GM12878 (cell line): ENCODE results near the gene ME1. TPM values are rescaled to one million over a fixed set of nuclear protein-coding genes. Genes with fewer than 3 reads are reported as not detected.

Experiments
- ATAC-seq: fragments of 200-7000 bp; cut with Tn5 transposase; 3 replicates; pipeline ENCODE4 v1.9.1; 2020; ENCODE audit warnings: mild to moderate bottlenecking, moderate library complexity
- BruUV-seq: library from RNA; stranded (reverse); fragments of 400-500 nt; replicated peaks from 2 replicates; lab custom pipeline; 2021; lab: Mats Ljungman, UMichigan
- CTCF ChIA-PET: fragments of 300-600 bp; sonication (Branson Sonifier 250); formaldehyde crosslinking; extraction: SDS; loops from one replicate; lab custom pipeline; 2021; ENCODE audit warnings: inconsistent platforms; lab: Yijun Ruan, JAX
- POLR2A ChIA-PET: fragments of 350-600 bp; formaldehyde crosslinking; extraction: SDS; loops from one replicate; lab custom pipeline; 2021; ENCODE audit warnings: inconsistent platforms; lab: Charles Lee
- RAD21 ChIA-PET: fragments of 300-600 bp; sonication (Branson Sonifier 250); formaldehyde crosslinking; loops from one replicate; lab custom pipeline; 2023; ENCODE audit warnings: antibody characterized with exemption; ENCODE audit not compliant: unreplicated experiment; lab: Charles Lee
- SMC1A ChIA-PET: fragments of 300-600 bp; sonication (Branson Sonifier 250); formaldehyde crosslinking; loops from one replicate; lab custom pipeline; 2023; ENCODE audit not compliant: unreplicated experiment, uncharacterized antibody; lab: Charles Lee
- DNase-seq: peaks from one replicate; pipeline ENCODE4 v3.0.0-alpha.2; 2011; ENCODE audit warnings: low read depth, low spot score
- FAIRE-seq: peaks from 3 replicates; lab custom pipeline; 2011; peaks lifted over from hg19 to GRCh38; lab: Jason Lieb, UNC
- H2AFZ ChIP-seq: 2 replicates; pipeline ENCODE4 v1.6.0; 2011; ENCODE audit warnings: low read depth, low read length, control low read depth; ENCODE audit not compliant: control insufficient read depth
- H3K27ac ChIP-seq: 2 replicates; pipeline ENCODE4 v1.5.1; 2011; ENCODE audit warnings: control low read depth; ENCODE audit not compliant: control insufficient read depth, insufficient read depth
- H3K27me3 ChIP-seq, 2 experiments: replicated peaks in 1 of 2; 2 replicates each; pipeline versions ENCODE4 v1.6.0 to v1.6.1; 2011; ENCODE audit warnings: low read length in 1 of 2; ENCODE audit not compliant: control insufficient read depth in 2 of 2, insufficient read depth in 2 of 2
- H3K36me3 ChIP-seq, 2 experiments: 2 replicates each; pipeline ENCODE4 v1.5.1; 2011; ENCODE audit warnings: low read length in 1 of 2; ENCODE audit not compliant: control insufficient read depth in 2 of 2, insufficient read depth in 2 of 2
- H3K4me1 ChIP-seq: 2 replicates; pipeline ENCODE4 v1.6.1; 2011; ENCODE audit warnings: mild to moderate bottlenecking, low read length, moderate library complexity, mixed read lengths; ENCODE audit not compliant: control insufficient read depth, insufficient read depth
- H3K4me2 ChIP-seq: 2 replicates; pipeline ENCODE4 v1.6.0; 2011; ENCODE audit warnings: control low read depth; ENCODE audit not compliant: control insufficient read depth, insufficient read depth
- H3K4me3 ChIP-seq: fragments of 200-600 bp; sonication (generic); 2 replicates; pipeline ENCODE4 v1.5.1; 2016
- H3K79me2 ChIP-seq: 2 replicates; pipeline ENCODE4 v1.6.0; 2011; ENCODE audit warnings: low read length; ENCODE audit not compliant: control insufficient read depth, insufficient read depth
- H3K9ac ChIP-seq: 2 replicates; pipeline ENCODE4 v1.8.0; 2011; ENCODE audit warnings: low read length, control low read depth, mixed read lengths; ENCODE audit not compliant: control insufficient read depth, insufficient read depth
- H3K9me3 ChIP-seq: replicated peaks from 3 replicates; pipeline ENCODE4 v1.5.1; 2011; ENCODE audit warnings: mild to moderate bottlenecking, low read length; ENCODE audit not compliant: control insufficient read depth, insufficient read depth
- H4K20me1 ChIP-seq: 2 replicates; pipeline ENCODE4 v1.6.0; 2011; ENCODE audit not compliant: control insufficient read depth, insufficient read depth
- IKZF1 ChIP-seq: fragments of 450-650 bp; conservative IDR thresholded peaks from 2 replicates; pipeline ENCODE4 v1.6.1; 2017; ENCODE audit warnings: antibody characterized with exemption, mild to moderate bottlenecking
- NR2C2 ChIP-seq: IDR thresholded peaks from 2 replicates; pipeline ENCODE4 v1.6.1; 2011; ENCODE audit warnings: borderline replicate concordance, low read depth; ENCODE audit not compliant: control insufficient read depth, insufficient read length
- NR2F1 ChIP-seq: fragments of 450-650 bp; conservative IDR thresholded peaks from 2 replicates; pipeline ENCODE4 v1.6.1; 2017; ENCODE audit warnings: mild to moderate bottlenecking
- NRF1 ChIP-seq: conservative IDR thresholded peaks from 2 replicates; pipeline ENCODE4 v1.6.1; 2011; ENCODE audit warnings: mild to moderate bottlenecking, low read depth, low read length, improper control_type of control experiment
- RAD21 ChIP-seq: IDR thresholded peaks from 2 replicates; pipeline ENCODE4 v1.6.1; 2011; ENCODE audit warnings: mild to moderate bottlenecking, low read depth, low read length, moderate library complexity; ENCODE audit not compliant: insufficient read depth
- RFX5 ChIP-seq: IDR thresholded peaks from 2 replicates; pipeline ENCODE4 v1.6.1; 2011; ENCODE audit warnings: low read depth, low read length, improper control_type of control experiment
- SMAD1 ChIP-seq: fragments of 450-650 bp; IDR thresholded peaks from 2 replicates; pipeline ENCODE4 v1.6.1; 2018; ENCODE audit warnings: mild to moderate bottlenecking, low read depth; ENCODE audit not compliant: partially characterized antibody
- SREBF2 ChIP-seq: IDR thresholded peaks from 2 replicates; pipeline ENCODE4 v1.6.1; 2012; ENCODE audit warnings: mild to moderate bottlenecking, low read length
- STAT1 ChIP-seq: fragments of 450-650 bp; conservative IDR thresholded peaks from 2 replicates; pipeline ENCODE4 v1.6.1; 2014; ENCODE audit warnings: antibody characterized with exemption, mild to moderate bottlenecking
- TAF1 ChIP-seq: IDR thresholded peaks from 2 replicates; pipeline ENCODE4 v1.6.1; 2011; ENCODE audit warnings: mild to moderate bottlenecking, low read depth, low read length, borderline replicate concordance
- WGBS: methylation state at CpG from one replicate; pipeline ENCODE4 v1.1.6; 2016; ENCODE audit warnings: low lambda C conversion rate; ENCODE audit not compliant: insufficient replicate concordance, insufficient coverage; ENCODE audit errors: missing lambda C conversion rate; 5-methylcytosine and 5-hydroxymethylcytosine counted together
- in situ Hi-C: fragments of 300-500 bp; cut with MboI; formaldehyde crosslinking; loops from 9 replicates; pipeline ENCODE4 v1.14.3; 2018; ENCODE audit warnings: mixed read lengths
- intact Hi-C: fragments of 100-400 bp; cut with micrococcal nuclease; formaldehyde crosslinking; loops from one replicate; pipeline ENCODE4 v1.14.2; 2022; ENCODE audit not compliant: unreplicated experiment
- polyA plus RNA-seq, 11 experiments: library from polyadenylated mRNA; depleted of rRNA in 4 of 11; unstranded in 6 of 11; stranded (reverse) in 5 of 11; fragments of >200 nt; fragmentation: Nextera tagmentation in 4 of 11; fragmentation: Illumina TruSeq in 1 of 11; extraction: Ambion mirVana in 4 of 11; extraction: Trizol in 1 of 11; gene quantifications; 1 replicate in 1 of 11; 2 replicates in 10 of 11; pipeline versions ENCODE4 v1.2.1 to v1.2.3, GENCODE V29; 2011 to 2016; ENCODE audit warnings: inconsistent platforms in 2 of 11, missing spikeins in 2 of 11, low read depth in 1 of 11
- total RNA-seq, 4 experiments: library from RNA; depleted of rRNA in 3 of 4; stranded (reverse); fragments of >200 nt in 3 of 4; fragmentation: Illumina TruSeq in 1 of 4; extraction: Trizol in 1 of 4; gene quantifications; 2 replicates each; pipeline versions ENCODE4 v1.2.1 to v1.2.3, GENCODE V29; 2013 to 2021
- TF ChIP-seq, protein P1 (sequence below): IDR thresholded peaks from 2 replicates; pipeline ENCODE4 v1.6.1; 2011; ENCODE audit warnings: mild to moderate bottlenecking, low read depth, low read length, moderate library complexity; ENCODE audit not compliant: insufficient replicate concordance
- TF ChIP-seq, protein P2 (sequence below): fragments of 450-650 bp; IDR thresholded peaks from 2 replicates; pipeline ENCODE4 v1.6.1; 2017; ENCODE audit warnings: mild to moderate bottlenecking, moderate library complexity

The ME1 gene
- total and polyA plus RNA-seq, 10 of the 15 experiments (the other 5 are each of a cell fraction or from before 2014, with no cell fraction given) = 3.6 to 11.8 (median 8.4) TPM

DNA sequence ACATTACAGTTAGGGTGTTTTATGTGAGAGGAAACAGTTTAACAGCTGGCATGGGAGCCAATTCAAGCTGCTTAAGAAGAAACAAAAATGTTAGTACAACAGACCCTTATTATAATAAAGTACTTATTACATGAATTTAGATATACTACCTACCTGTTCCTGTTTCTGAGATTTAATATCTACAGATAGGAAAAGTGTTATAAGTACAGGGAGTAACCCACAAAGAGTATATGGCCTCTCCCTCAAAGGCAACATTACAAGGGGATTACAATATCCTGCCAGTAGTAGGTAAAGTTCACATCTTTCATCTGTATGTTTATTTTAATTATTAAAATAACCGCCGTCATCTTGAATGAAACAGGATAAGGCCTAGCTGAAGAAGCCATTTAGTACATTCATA lies 1.8 kb upstream of the ME1 start:
- intact Hi-C loops (loop anchor here (5.0 kb wide), 1 partner anchor 365 kb away; the partner anchor contains the start of genes DOP1A and UBE3D), in situ Hi-C loops (no loop called here)
- Histone ChIP-seq H3K9me3 (no peaks in the 10 kb centered on the region), H3K4me3 (no peak overlapping the region), H2AFZ (no peak overlapping the region), H3K79me2 (peaks cover 26% of the 10 kb centered on the region), H4K20me1 (no peaks in the 10 kb centered on the region), H3K27ac (no peak overlapping the region), H3K36me3 (no peaks in the 10 kb centered on the region), H3K4me2 (no peak overlapping the region), H3K9ac (no peak overlapping the region), H3K4me1 (peaks cover 5% of the 10 kb centered on the region), H3K27me3 (no peaks in the 10 kb centered on the region)
- TF ChIP-seq SREBF2 = no peak
- no peak for TF ChIP-seq IKZF1
- TF ChIP-seq, protein P1, sequence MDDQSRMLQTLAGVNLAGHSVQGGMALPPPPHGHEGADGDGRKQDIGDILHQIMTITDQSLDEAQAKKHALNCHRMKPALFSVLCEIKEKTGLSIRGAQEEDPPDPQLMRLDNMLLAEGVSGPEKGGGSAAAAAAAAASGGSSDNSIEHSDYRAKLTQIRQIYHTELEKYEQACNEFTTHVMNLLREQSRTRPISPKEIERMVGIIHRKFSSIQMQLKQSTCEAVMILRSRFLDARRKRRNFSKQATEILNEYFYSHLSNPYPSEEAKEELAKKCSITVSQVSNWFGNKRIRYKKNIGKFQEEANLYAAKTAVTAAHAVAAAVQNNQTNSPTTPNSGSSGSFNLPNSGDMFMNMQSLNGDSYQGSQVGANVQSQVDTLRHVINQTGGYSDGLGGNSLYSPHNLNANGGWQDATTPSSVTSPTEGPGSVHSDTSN = no peak
- no peak for TF ChIP-seq NR2F1
- TF ChIP-seq, protein P2, sequence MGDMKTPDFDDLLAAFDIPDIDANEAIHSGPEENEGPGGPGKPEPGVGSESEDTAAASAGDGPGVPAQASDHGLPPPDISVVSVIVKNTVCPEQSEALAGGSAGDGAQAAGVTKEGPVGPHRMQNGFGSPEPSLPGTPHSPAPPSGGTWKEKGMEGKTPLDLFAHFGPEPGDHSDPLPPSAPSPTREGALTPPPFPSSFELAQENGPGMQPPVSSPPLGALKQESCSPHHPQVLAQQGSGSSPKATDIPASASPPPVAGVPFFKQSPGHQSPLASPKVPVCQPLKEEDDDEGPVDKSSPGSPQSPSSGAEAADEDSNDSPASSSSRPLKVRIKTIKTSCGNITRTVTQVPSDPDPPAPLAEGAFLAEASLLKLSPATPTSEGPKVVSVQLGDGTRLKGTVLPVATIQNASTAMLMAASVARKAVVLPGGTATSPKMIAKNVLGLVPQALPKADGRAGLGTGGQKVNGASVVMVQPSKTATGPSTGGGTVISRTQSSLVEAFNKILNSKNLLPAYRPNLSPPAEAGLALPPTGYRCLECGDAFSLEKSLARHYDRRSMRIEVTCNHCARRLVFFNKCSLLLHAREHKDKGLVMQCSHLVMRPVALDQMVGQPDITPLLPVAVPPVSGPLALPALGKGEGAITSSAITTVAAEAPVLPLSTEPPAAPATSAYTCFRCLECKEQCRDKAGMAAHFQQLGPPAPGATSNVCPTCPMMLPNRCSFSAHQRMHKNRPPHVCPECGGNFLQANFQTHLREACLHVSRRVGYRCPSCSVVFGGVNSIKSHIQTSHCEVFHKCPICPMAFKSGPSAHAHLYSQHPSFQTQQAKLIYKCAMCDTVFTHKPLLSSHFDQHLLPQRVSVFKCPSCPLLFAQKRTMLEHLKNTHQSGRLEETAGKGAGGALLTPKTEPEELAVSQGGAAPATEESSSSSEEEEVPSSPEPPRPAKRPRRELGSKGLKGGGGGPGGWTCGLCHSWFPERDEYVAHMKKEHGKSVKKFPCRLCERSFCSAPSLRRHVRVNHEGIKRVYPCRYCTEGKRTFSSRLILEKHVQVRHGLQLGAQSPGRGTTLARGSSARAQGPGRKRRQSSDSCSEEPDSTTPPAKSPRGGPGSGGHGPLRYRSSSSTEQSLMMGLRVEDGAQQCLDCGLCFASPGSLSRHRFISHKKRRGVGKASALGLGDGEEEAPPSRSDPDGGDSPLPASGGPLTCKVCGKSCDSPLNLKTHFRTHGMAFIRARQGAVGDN = no peak
- no peak for TF ChIP-seq RAD21
- TF ChIP-seq NR2C2 = no peak
- TF ChIP-seq STAT1 = no peak
- TF ChIP-seq RFX5 = no peak
- no peak for TF ChIP-seq NRF1
- TF ChIP-seq TAF1 = no peak
- no peak for TF ChIP-seq SMAD1
- WGBS = 100% methylated on average over 2 of the region's 2 CpGs
- ChIA-PET CTCF (no interaction called here), RAD21 (interaction anchor here (1.6 kb wide), 1 partner anchor 81 kb away, joined by 6 read pairs; no protein-coding TSS in a partner anchor), POLR2A (no interaction called here), SMC1A (interaction anchor here (0.6 to 1.1 kb wide), 3 partner anchors 15 to 74 kb away, joined by 3 to 5 read pairs (median 4); no protein-coding TSS in a partner anchor)
- FAIRE-seq (no peak), ATAC-seq (no peak), DNase-seq (no peak)
- BruUV-seq = no TSS peak
